Lower leg skin (tissue), 3 donors: ENCODE measurements around the gene KNOP1.

ENCODE experiments used
- CTCF ChIP-seq, 3 donors: fragments of 450-650 bp; IDR thresholded peaks; one replicate each; pipeline ENCODE4 v1.5.1; 2016; ENCODE audit warnings: antibody characterized with exemption in 3 of 3, mild to moderate bottlenecking in 3 of 3, moderate library complexity in 2 of 3
- POLR2A ChIP-seq, 2 donors: fragments of 450-650 bp; IDR thresholded peaks; one replicate each; pipeline ENCODE4 v1.6.1; 2016 to 2017; ENCODE audit warnings: antibody characterized with exemption in 2 of 2, mild to moderate bottlenecking in 1 of 2, moderate library complexity in 1 of 2

- TF ChIP-seq CTCF (IDR thresholded peaks at IDR 0.05) (no peak), POLR2A (IDR thresholded peaks at IDR 0.05) (no peak)
Measured at GRCh38 chr16:19767497-19767896, 49.5 kb upstream of the KNOP1 start.
